Stomach (tissue), 4 donors: ENCODE results near the gene ENPP6.

ENCODE experiments used
- CTCF ChIP-seq, 7 experiments: fragments of 450-650 bp in 4 of 7; fragments of 200-600 bp in 3 of 7; sonication (generic) in 3 of 7; IDR thresholded peaks; one replicate each; pipeline ENCODE4 v1.5.1; 2016 to 2019; ENCODE audit warnings: antibody characterized with exemption in 7 of 7, control low read depth in 2 of 7, mild to moderate bottlenecking in 1 of 7
- EP300 ChIP-seq: sonication (generic); formaldehyde crosslinking; IDR thresholded peaks from one replicate; pipeline ENCODE4 v1.6.1; 2017; ENCODE audit warnings: antibody characterized with exemption
- POLR2A ChIP-seq, 4 donors: fragments of 450-650 bp; IDR thresholded peaks; one replicate each; pipeline ENCODE4 v1.6.1; 2016; ENCODE audit warnings: antibody characterized with exemption in 4 of 4, control low read depth in 2 of 4, mild to moderate bottlenecking in 1 of 4, moderate library complexity in 1 of 4
- POLR2AphosphoS5 ChIP-seq, 3 donors: sonication (generic); formaldehyde crosslinking; IDR thresholded peaks; one replicate each; pipeline ENCODE4 v1.6.1; 2016; ENCODE audit warnings: antibody characterized with exemption in 3 of 3

GRCh38 chr4:184052616-184053015, 165.1 kb downstream of the ENPP6 start:
- no peak for TF ChIP-seq POLR2A (IDR thresholded peaks at IDR 0.05)
- no peak for TF ChIP-seq CTCF (IDR thresholded peaks at IDR 0.05)
- no peak for TF ChIP-seq POLR2AphosphoS5 (IDR thresholded peaks at IDR 0.05)
- TF ChIP-seq EP300, result no peak
